LNCAP (cell line): ENCODE data around the gene ARRDC5.

Experiments used
- CTCF ChIP-seq: fragments of 450-650 bp; IDR thresholded peaks from 2 replicates; pipeline ENCODE4 v1.5.1; 2017; ENCODE audit warnings: mild to moderate bottlenecking

Gene ARRDC5

DNA sequence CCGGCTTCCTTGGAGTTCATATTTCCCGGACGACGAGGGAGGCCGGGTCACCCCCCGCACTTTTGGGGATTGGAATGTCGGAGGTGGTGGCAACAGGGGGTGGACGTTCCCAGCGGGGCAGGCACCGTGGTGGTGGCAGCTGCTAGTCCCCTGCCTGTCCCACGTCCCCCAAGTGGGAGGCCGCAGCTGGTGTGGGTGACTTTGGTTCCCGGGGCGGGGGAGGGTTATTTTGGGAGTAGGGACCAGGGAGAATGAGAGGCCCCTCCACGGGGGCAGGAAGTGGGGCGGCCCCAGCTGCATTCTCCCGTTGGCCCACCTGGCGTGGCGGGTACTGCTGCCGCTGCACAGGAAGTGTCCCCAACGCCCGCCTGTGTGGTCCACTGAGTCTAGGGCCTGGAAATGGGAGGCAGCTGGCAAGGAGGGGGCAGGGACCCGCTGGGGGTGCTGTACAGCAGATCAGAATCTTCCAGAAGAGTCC is 24.2 kb downstream of the ARRDC5 start:
- TF ChIP-seq CTCF, result no peak

GRCh38 chr19:4877753-4878490 is 24.8 kb downstream of the ARRDC5 start:
- TF ChIP-seq CTCF, result no peak

GRCh38 chr19:4873930-4874329 is 28.8 kb downstream of the ARRDC5 start:
- no peak for TF ChIP-seq CTCF

DNA sequence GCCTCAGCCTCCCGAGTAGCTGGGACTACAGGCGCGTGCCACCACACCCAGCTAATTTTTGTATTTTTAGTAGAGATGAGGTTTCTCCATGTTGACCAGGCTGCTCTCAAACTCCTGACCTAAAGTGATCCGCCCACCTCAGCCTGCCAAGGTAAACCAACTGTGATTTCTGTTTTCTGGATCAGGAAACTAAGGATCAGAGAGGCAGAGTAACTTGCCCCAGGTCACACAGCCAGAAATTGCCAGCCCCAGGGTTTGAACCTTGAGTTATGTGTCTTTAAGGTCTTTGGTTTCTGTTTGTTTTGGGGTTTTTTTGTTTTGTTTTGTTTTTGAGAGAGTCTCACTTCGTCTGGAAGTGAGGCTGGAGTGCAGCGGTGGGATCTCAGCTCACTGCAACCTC is 31.0 kb downstream of the ARRDC5 start:
- TF ChIP-seq CTCF, result no peak

DNA sequence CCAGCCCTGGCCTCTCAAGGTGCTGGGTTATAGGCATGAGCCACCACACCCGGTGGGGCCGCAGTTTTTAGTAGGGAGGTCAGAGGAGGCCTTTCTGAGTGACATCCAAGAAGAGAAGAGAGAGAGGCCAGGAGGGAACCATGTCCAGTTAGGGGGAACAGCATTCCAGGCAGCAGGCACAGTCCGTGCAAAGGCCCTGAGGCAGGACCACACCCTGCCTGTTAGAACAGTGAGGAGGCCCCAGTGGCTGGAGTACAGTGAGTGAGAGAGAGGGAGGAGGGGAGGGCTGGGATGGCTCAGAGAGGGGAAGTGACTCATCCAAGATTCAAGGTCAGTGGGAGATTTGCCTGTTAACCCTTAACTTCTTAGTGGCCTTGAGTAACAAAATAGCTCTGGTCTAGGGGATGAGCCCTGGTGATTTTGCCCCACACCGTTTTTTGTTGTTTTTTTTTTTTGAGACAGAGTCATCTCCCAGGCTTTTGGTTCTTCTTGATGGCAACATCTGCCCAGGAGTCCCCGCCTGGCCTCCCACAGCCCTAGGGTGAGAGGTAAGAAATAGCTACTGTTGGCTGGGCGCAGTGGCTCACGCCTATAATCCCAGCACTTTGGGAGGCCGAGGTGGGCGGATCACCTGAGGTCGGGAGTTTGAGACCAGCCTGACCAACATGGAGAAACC is 32.5 kb downstream of the ARRDC5 start:
- TF ChIP-seq CTCF, result no peak

DNA sequence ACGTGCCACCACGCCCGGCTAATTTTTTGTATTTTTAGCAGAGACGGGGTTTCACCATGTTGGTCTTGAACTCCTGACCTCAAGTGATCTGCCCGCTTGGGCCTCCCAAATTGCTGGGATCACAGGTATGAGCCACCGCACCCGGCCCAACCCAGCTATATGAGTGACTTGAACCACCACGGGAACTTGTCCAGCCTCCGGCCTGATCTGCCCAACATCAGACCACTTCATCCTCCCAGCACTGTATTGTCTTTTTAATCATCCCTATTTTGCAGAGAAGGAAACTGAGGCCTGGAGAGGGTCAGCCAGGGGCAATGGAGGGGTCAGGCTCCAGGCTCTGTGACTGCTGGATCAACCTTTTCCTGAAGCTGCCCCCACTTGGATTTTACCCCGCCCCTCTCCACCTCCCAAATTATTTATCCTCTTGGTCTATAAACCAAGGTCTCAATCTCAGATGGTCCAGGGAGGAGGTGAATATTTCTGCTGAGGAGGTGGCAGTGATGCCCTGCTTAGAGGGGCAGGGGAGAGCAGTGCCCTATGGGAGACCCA is 34.3 kb downstream of the ARRDC5 start:
- TF ChIP-seq CTCF, result no peak

- no peak for TF ChIP-seq CTCF
These were observed 35.0 kb downstream of the ARRDC5 start, which contains the start of gene PLIN3 for GRCh38 chr19:4867534-4868285. PLIN3 (minus strand) TSS chr19:4867667; CDS start chr19:4861394, 6,273 bp downstream.
